IMR-90 (cell line): ENCODE data around the gene CATSPERE.

Source experiments
- BHLHE40 ChIP-seq: fragments of 150-350 bp; IDR thresholded peaks from 2 replicates; pipeline ENCODE4 v1.6.1; 2016; ENCODE audit warnings: mild to moderate bottlenecking, low read depth, low read length
- CEBPB ChIP-seq: IDR thresholded peaks from 2 replicates; pipeline ENCODE4 v1.6.1; 2012; ENCODE audit warnings: low read depth, low read length, improper control_type of control experiment
- CTCF ChIP-seq: conservative IDR thresholded peaks from 2 replicates; pipeline ENCODE4 v1.5.1; 2012; ENCODE audit warnings: mild to moderate bottlenecking, low read depth, low read length, improper control_type of control experiment
- ELK1 ChIP-seq: fragments of 150-350 bp; IDR thresholded peaks from 2 replicates; pipeline ENCODE4 v1.6.1; 2016; ENCODE audit warnings: low read depth, mild to moderate bottlenecking, low read length, moderate library complexity, borderline replicate concordance
- MAFK ChIP-seq: IDR thresholded peaks from 2 replicates; pipeline ENCODE4 v1.6.1; 2012; ENCODE audit warnings: low read depth, low read length, improper control_type of control experiment
- MAZ ChIP-seq: IDR thresholded peaks from 2 replicates; pipeline ENCODE4 v1.6.1; 2012; ENCODE audit warnings: low read depth, mild to moderate bottlenecking, low read length, improper control_type of control experiment, moderate library complexity, borderline replicate concordance
- MXI1 ChIP-seq: IDR thresholded peaks from 2 replicates; pipeline ENCODE4 v1.6.1; 2012; ENCODE audit warnings: low read depth, mild to moderate bottlenecking, low read length, moderate library complexity, borderline replicate concordance
- POLR2A ChIP-seq: IDR thresholded peaks from 2 replicates; pipeline ENCODE4 v1.6.1; 2012; ENCODE audit warnings: mild to moderate bottlenecking, low read depth, low read length
- RAD21 ChIP-seq: IDR thresholded peaks from 2 replicates; pipeline ENCODE4 v1.6.1; 2012; ENCODE audit warnings: low read length, improper control_type of control experiment
- RCOR1 ChIP-seq: IDR thresholded peaks from 2 replicates; pipeline ENCODE4 v1.6.1; 2012; ENCODE audit warnings: mild to moderate bottlenecking, low read length, improper control_type of control experiment; ENCODE audit not compliant: insufficient replicate concordance
- RFX5 ChIP-seq: IDR thresholded peaks from 2 replicates; pipeline ENCODE4 v1.8.0; 2012; ENCODE audit warnings: low read depth, mild to moderate bottlenecking, low read length, moderate library complexity
- USF2 ChIP-seq: fragments of 150-350 bp; IDR thresholded peaks from 2 replicates; pipeline ENCODE4 v1.6.1; 2017; ENCODE audit warnings: mild to moderate bottlenecking, antibody characterized with exemption, low read length, low read depth

GRCh38 chr1:244548558-244549115, 87.6 kb downstream of the CATSPERE start:
- TF ChIP-seq RFX5 (no peak), MXI1 (no peak), CTCF (no peak), POLR2A (no peak), RCOR1 (no peak), CEBPB (no peak), MAZ (no peak), RAD21 (no peak), USF2 (no peak), BHLHE40 (no peak), MAFK (no peak), ELK1 (no peak)
